AG04450 (cell line): ENCODE data around the gene LRP11. TPM values are rescaled to one million over a fixed set of nuclear protein-coding genes. Genes with fewer than 3 reads are reported as not detected.

Experiments
- CTCF ChIA-PET: fragments of 300-600, 350-600 bp; formaldehyde crosslinking; extraction: SDS; loops from one replicate; lab custom pipeline; 2022; ENCODE audit warnings: antibody characterized with exemption, inconsistent platforms; lab: Charles Lee
- POLR2A ChIA-PET: fragments of 350-600 bp; formaldehyde crosslinking; extraction: SDS; loops from one replicate; lab custom pipeline; 2021; ENCODE audit warnings: antibody characterized with exemption, inconsistent platforms; lab: Yijun Ruan, JAX
- DNase-seq: peaks from one replicate; pipeline ENCODE4 v3.0.0-alpha.2; 2011; ENCODE audit warnings: low read depth, low spot score
- H3K27ac ChIP-seq: one replicate; pipeline ENCODE4 v1.5.1; 2012; ENCODE audit warnings: low read depth, low read length, control low read depth
- H3K27me3 ChIP-seq: one replicate; pipeline ENCODE4 v1.6.0; 2012; ENCODE audit warnings: low read length; ENCODE audit not compliant: control insufficient read depth, insufficient read depth
- H3K4me3 ChIP-seq: 2 replicates; pipeline ENCODE4 v1.5.1; 2011; ENCODE audit warnings: mild to moderate bottlenecking, low read depth, low read length, control low read depth
- H3K9me3 ChIP-seq: 2 replicates; pipeline ENCODE4 v1.5.1; 2012; ENCODE audit warnings: low read length; ENCODE audit not compliant: control insufficient read depth, insufficient read depth
- polyA plus RNA-seq: library from polyadenylated mRNA; depleted of rRNA; stranded (reverse); fragments of >200 nt; gene quantifications from 2 replicates; pipeline ENCODE4 v1.2.3, GENCODE V29; 2011
- TF ChIP-seq, protein P1 (sequence below): IDR thresholded peaks from 2 replicates; pipeline ENCODE4 v1.5.1; 2011; ENCODE audit warnings: low read depth, low read length, control low read depth, inconsistent platforms

The LRP11 gene
- polyA plus RNA-seq, 1 experiment: 71.0 TPM

GRCh38 chr6:149900620-149901443 is 36.7 kb upstream of the LRP11 start:
- Histone ChIP-seq H3K27ac (no peak overlapping the region), H3K9me3 (no peaks in the 10 kb centered on the region; the same call in 1 of the 2 replicates), H3K4me3 (no peak overlapping the region), H3K27me3 (peaks cover 6% of the 10 kb centered on the region)
- no peak for DNase-seq
- ChIA-PET CTCF (no interaction called here), POLR2A (no interaction called here)
- TF ChIP-seq, protein P1, sequence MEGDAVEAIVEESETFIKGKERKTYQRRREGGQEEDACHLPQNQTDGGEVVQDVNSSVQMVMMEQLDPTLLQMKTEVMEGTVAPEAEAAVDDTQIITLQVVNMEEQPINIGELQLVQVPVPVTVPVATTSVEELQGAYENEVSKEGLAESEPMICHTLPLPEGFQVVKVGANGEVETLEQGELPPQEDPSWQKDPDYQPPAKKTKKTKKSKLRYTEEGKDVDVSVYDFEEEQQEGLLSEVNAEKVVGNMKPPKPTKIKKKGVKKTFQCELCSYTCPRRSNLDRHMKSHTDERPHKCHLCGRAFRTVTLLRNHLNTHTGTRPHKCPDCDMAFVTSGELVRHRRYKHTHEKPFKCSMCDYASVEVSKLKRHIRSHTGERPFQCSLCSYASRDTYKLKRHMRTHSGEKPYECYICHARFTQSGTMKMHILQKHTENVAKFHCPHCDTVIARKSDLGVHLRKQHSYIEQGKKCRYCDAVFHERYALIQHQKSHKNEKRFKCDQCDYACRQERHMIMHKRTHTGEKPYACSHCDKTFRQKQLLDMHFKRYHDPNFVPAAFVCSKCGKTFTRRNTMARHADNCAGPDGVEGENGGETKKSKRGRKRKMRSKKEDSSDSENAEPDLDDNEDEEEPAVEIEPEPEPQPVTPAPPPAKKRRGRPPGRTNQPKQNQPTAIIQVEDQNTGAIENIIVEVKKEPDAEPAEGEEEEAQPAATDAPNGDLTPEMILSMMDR: no peak

- Histone ChIP-seq H3K27ac (no peak overlapping the region), H3K27me3 (peaks cover 6% of the 10 kb centered on the region), H3K4me3 (no peak overlapping the region), H3K9me3 (no peaks in the 10 kb centered on the region; the same call in 1 of the 2 replicates)
- TF ChIP-seq, protein P1: no peak
- CTCF ChIA-PET: no interaction called here
- POLR2A ChIA-PET: no interaction called here
- DNase-seq: no peak
Measured at GRCh38 chr6:149899926-149900619, 35.9 kb upstream of the LRP11 start.

- Histone ChIP-seq H3K4me3 (no peak overlapping the region), H3K27ac (no peak overlapping the region), H3K27me3 (peaks cover 4% of the 10 kb centered on the region), H3K9me3 (no peaks in the 10 kb centered on the region)
- ChIA-PET POLR2A (no interaction called here), CTCF (no interaction called here)
- DNase-seq: no peak
- TF ChIP-seq, protein P1: no peak
Measured at GRCh38 chr6:149899486-149899885, 35.3 kb upstream of the LRP11 start.

DNA sequence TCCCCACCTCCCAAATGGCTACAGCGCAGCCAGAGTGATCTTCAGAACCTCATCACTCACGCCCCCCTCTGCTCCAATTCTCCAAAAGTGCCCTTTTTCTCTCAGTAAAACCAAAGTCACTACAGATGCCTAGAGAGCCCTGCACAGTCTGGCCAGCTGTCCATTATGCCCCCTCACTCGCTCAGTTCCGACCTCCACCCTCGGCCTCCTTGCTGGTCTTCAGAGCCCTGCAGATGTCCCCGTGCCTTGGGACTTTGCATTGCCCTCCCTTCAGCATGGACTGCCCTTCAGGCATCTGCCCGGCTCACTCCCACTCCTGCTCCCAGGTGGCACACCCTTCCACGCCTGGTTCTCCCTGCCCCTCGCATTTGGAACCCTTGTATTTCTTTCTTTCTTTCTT is 34.8 kb upstream of the LRP11 start:
- POLR2A ChIA-PET: no interaction called here
- no peaks in the 10 kb centered on the region for H3K9me3 ChIP-seq
- CTCF ChIA-PET: no interaction called here
- H3K4me3 ChIP-seq: no peak overlapping the region
- H3K27me3 ChIP-seq: peaks cover 2% of the 10 kb centered on the region
- no peak for DNase-seq
- TF ChIP-seq, protein P1: no peak
- no peak overlapping the region for H3K27ac ChIP-seq
